ENCODE results near the gene COMMD10.
"Not testable (repeated sequence)": the region's sequence is repeated elsewhere in the genome, so short reads cannot be mapped to it uniquely, and the experiment has no call there.

Gene COMMD10

GRCh38 chr5:116084871-116085715 lies at the start of gene COMMD10:
Gene COMMD10 (plus strand): TSS chr5:116085025.
- DNase-seq: peak; percentile 27

DNA sequence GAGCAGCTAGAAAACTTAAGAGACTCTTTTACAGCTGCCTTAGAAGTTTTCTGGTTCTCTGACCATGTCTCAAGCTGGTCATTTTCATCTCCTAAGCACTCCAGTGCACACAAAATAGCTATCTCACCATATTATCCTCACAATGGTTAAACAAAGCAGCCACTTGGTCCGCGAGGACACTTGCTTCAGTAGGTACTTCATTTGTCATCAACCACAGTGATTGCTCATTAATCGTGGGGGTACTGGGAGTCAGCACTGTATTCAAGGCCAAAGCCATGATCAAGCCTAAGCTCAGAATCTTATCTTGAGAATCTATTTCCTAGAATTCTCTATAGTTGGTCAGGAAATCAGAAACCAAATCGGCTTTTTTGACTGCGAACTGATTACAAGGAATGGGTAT lies 49.7 kb upstream of the COMMD10 start:
- no peak for DNase-seq

GRCh38 chr5:116037236-116037822 lies 47.5 kb upstream of the COMMD10 start:
- no peak for DNase-seq

- DNase-seq: no peak
Measured at GRCh38 chr5:116038817-116039216, 46.0 kb upstream of the COMMD10 start.

- no peak for DNase-seq
Measured at GRCh38 chr5:116042375-116042774, 42.5 kb upstream of the COMMD10 start.

GRCh38 chr5:116044073-116044472 lies 40.8 kb upstream of the COMMD10 start:
- no peak for DNase-seq

DNA sequence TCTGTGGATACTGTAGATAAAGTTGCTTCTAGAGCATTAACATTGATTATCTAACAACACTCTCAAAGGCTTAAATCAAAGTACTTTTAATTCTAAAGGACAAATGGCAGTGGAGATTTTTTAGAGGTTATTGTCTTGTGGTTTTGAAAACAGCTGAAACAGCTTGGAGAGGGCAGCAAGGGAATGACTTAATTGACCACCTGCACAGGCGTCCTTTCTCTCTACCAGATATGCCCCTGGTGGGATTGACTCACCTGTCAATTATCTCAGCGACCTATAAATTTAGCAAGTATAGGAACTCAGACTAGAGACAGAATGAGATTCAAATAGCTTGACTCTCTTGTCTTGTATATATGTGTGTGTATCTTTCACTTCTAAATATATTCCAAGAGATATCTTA lies 39.0 kb upstream of the COMMD10 start:
- no peak for DNase-seq

DNA sequence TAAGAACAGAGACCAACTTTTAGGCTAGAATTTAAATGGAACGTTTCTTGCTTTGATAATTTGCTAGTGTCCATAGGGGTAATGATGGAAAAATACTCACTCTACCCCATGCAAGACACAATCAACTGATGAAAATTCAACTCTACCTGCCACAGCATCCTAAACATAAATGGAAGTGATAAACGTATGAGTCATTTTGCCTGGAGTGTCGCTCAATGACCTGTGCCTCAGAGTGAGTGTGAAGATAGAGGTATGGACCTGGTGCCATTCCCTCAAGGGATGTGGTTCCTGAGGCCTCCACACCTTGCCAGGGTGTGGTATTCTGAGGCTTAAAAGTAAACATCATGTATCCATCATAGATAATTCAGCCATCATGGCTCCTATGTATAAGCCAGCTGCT lies 38.6 kb upstream of the COMMD10 start:
- no peak for DNase-seq

DNA sequence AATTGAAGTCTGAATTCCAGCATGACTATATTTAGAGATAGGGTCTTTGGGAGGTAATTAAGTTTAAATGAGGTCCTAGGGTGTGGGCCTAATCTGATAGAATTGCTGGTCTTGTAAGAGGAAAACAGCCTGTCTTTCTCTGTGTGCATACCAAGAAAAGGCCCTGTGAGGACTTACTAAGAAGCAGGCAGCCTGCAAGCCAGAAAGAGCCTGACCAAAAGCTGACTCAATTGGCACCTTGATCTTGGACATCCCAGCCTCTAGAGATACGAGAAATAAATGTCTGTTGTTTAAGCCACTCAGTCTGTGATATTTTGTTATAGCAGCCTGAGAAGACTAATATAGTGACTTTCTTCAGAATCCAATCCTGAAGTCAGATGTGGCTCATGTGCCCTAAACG lies 38.0 kb upstream of the COMMD10 start:
- no peak for DNase-seq

GRCh38 chr5:116058346-116058936 lies 26.4 kb upstream of the COMMD10 start:
- no peak for DNase-seq

DNA sequence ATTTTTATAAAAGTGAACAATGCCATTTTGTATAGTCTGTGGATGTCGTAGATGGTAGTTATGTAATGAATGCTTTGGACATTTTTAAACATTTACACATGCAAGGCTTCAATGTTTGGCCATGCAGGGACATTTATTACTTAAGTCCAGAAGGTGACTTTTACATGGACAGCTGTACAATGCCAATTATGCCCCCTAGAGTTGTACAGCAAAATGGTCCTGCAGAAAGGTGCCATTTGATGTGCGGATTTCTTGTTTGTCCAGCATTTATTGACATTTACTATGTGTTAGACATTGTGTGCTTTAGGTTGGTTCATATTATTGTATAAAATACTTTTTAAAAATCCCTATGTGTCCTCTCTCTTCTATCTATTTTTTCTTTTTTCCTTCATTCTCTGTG lies 22.5 kb upstream of the COMMD10 start:
- DNase-seq: no peak

DNA sequence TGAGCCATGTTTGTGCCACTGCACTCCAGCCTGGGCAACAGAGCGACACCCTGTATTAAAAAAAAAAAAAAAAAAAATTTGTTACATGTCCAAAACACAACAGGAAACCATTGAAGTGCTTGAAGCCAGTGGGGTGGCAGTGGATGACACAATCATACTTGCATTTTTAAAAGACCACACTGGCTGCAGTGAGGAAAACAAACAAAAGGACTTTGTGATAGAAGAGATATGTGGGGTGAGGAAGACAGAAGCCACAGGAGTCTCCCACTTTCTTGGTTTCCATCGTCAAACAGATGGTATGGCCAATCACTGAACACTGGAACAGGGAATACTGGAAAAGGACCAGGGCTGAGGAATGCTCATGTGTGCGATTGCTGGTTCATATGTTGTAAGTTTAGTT lies 20.9 kb upstream of the COMMD10 start:
- no peak for DNase-seq

DNA sequence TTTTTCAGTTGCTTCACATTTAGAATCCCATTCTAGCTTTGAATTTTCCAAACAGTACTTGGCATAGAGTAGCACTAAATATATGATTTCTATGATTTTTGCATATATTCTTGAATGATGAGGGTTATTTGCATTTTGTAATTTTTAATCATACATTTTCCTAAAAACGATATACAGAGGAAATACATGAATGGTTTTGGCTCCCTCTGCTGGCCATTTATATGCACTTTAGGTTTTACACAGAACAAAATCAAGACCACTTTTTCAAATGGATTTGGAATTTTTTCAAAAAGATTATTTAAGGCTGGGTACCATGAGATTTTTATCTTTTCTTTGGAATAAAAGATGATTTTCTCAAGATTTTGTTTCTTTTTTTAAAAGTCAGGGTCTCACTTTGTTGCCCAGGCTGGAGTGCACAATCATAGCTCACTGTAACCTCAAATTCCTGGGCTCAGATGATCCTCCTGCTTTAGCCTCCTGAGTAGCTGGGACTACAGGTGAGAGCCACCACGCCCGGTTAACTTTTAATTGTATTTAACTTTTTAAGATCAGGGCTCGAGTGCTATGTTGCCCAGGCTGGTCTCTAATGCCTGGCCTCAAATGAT lies 16.7 kb upstream of the COMMD10 start:
- DNase-seq: no peak

DNA sequence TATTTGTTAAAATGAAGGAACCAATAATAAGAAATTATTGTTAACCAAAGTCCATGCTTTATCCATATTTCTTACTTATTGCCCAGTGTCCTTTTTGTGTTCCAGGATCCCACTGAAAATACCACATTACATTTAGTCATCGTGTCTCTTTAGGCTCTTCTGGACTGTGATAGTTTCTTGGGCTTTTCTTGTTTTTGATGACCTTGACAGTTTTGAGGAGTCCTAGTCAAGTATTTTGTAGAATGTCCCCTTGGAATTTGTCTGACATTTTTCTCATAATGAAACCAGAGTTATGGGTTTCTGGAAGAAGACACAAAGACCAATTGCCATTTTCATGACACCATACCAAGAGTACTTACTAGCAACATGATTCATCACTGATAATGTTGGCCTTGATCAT lies 13.6 kb upstream of the COMMD10 start:
- no peak for DNase-seq

DNA sequence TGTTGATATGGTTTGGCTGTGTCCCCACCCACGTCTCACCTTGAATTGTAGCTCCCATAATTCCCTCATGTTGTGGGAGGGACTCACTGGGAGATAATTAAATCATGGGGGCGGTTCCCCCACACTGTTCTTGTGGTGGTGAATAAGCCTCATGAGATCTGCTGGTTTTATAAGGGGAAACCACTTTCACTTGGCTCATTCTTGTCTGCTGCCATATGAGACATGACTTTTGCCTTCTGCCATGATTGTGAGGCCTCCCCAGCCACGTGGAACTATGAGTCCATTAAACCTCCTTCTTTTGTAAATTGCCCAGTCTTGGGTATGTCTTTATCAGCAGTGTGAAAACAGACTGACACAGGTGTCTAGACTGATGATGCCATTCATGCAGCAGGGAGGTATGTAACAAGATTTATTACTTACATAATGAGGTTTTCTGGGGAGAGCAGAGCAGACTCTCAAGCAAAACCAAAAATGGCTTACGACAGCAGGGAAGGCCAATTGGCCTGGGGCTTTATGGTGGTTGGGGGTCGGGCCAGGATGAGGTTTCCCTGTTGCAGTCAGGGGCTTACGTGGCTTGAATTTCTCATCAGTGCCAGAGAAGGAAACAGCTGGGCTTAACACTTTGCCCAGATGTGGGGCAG lies 9.5 kb upstream of the COMMD10 start:
- no peak for DNase-seq

- DNase-seq: no peak
Measured at GRCh38 chr5:116076496-116076895, 8.3 kb upstream of the COMMD10 start.

GRCh38 chr5:116078199-116078598 lies 6.6 kb upstream of the COMMD10 start:
- DNase-seq: no peak

GRCh38 chr5:116084287-116084691 lies 536 bp upstream of the COMMD10 start:
- peak; percentile 7 for DNase-seq

DNA sequence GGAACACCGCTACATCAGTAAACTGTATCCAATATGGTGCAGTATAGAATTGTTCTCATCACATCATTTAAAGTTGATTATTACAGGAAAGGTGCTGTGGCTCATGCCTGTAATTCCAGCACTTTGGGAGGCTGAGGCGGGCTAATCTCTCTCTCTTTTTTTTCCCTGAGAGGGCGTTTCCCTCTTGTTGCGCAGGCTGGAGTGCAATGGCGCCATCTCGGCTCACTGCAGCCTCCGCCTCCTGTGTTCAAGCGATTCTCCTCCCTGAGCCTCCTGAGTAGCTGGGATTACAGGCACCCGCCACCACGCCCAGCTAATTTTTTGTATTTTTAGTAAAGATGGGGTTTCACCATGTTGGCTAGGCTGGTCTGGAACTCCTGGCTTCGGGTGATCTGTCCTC lies 1.5 kb downstream of the COMMD10 start:
- not testable (repeated sequence) for DNase-seq

DNA sequence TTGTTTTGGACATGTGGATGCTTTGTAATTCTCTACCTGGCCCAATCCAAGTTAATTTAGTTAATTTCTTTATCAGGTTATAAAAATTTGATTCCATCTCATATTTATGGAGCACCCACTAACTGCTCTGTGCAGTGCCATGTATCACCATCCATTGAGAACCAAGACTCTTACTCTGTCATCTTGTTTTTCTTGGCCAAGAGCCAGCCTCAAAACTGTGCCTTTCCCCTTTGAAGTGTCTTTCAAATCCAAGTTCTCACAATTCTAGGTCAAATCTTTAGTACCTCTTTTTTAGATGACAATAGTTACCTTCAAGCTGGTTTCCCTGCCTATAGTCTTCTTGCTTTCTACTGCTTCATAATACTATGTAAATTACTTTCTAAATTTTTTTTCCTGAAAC lies 3.2 kb downstream of the COMMD10 start:
- no peak for DNase-seq

- no peak for DNase-seq
Measured at GRCh38 chr5:116090302-116090701, 5.5 kb downstream of the COMMD10 start.

DNA sequence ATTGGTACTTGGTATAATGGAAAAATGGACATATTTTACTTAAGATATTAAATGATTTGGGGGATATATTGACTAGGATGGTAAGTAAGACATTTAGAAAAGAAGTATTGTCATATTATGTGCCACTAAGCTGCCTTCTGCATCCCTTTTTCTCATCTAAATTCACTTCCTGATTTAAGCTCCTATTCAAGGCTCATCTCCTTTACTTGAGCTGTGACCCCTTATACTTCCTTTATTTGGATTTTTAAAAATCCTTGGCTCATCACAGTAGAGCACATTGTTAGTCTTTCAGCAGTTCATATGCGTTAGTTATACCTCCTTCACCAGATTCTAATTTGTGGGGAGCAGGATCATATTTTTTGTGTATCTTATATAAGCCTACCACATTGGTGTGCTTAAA lies 6.6 kb downstream of the COMMD10 start:
- no peak for DNase-seq

DNA sequence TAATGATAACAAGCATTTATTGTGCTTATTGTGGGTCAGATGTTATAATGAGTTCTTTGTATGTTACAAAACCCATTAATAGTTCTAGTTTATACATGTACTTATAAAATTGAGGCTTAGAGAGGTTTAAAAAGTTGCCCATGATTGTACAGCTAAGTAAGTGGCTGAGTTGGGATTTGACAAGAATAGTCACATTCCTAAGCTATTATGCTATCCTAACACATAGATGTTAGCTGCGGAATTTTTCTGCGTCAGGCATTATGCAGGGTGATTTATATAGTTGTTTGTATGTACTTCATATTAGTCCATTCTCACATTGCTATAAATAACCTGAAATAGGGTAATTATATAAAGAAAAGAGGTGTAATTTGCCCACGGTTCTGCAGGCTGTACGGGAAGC lies 12.5 kb downstream of the COMMD10 start:
- no peak for DNase-seq

Data from DMS153 (cell line).